ENCODE data around the gene GATA5. TPM values are rescaled to one million over a fixed set of nuclear protein-coding genes. Genes with fewer than 3 reads are reported as not detected.

GATA5 gene
- total RNA-seq, 3 donors from 2014 or later: 0.73 TPM; not detected in 2

DNA sequence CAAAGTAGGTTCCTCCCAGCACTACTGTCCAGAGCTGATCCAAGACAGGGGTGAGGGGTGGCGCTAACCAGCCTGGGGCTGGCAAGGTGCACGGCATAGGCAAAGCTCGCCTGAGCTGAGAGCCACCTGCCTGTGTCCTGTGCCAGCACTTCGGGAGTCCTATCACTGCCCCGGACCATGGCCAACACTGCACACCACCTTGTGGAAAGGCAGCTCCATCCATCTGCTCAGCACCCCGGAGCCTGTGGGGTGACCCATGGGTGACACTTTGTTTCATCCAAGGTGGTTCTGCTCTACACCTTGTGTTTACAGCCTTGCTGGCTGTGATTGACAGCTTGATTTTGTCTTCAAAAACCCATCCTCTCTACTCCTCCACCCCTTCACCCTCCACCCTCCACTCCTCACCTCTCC lies 32.9 kb upstream of the GATA5 start:
- Histone ChIP-seq H3K4me1 (no peaks in the 10 kb centered on the region), H3K27me3 (peaks cover 0 to 23% of the 10 kb centered on the region in 2 donors), H3K27ac (no peak overlapping the region), H3K4me3 (no peak overlapping the region), H3K9me3 (no peaks in the 10 kb centered on the region), H3K36me3 (no peaks in the 10 kb centered on the region)
- TF ChIP-seq POLR2AphosphoS5 (IDR thresholded peaks at IDR 0.05): no peak
- TF ChIP-seq POLR2A (IDR thresholded peaks at IDR 0.05): no peak
- TF ChIP-seq, protein P1, sequence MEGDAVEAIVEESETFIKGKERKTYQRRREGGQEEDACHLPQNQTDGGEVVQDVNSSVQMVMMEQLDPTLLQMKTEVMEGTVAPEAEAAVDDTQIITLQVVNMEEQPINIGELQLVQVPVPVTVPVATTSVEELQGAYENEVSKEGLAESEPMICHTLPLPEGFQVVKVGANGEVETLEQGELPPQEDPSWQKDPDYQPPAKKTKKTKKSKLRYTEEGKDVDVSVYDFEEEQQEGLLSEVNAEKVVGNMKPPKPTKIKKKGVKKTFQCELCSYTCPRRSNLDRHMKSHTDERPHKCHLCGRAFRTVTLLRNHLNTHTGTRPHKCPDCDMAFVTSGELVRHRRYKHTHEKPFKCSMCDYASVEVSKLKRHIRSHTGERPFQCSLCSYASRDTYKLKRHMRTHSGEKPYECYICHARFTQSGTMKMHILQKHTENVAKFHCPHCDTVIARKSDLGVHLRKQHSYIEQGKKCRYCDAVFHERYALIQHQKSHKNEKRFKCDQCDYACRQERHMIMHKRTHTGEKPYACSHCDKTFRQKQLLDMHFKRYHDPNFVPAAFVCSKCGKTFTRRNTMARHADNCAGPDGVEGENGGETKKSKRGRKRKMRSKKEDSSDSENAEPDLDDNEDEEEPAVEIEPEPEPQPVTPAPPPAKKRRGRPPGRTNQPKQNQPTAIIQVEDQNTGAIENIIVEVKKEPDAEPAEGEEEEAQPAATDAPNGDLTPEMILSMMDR (IDR thresholded peaks at IDR 0.05): no peak
- DNase-seq (ENCODE audit: low spot score in 2 of 2): no peak
- intact Hi-C loops (cut with DNase I; ENCODE audit: low total_unique reads): loop anchor here (10.0 kb wide), 1 partner anchor 106 kb away; no protein-coding TSS in a partner anchor

DNA sequence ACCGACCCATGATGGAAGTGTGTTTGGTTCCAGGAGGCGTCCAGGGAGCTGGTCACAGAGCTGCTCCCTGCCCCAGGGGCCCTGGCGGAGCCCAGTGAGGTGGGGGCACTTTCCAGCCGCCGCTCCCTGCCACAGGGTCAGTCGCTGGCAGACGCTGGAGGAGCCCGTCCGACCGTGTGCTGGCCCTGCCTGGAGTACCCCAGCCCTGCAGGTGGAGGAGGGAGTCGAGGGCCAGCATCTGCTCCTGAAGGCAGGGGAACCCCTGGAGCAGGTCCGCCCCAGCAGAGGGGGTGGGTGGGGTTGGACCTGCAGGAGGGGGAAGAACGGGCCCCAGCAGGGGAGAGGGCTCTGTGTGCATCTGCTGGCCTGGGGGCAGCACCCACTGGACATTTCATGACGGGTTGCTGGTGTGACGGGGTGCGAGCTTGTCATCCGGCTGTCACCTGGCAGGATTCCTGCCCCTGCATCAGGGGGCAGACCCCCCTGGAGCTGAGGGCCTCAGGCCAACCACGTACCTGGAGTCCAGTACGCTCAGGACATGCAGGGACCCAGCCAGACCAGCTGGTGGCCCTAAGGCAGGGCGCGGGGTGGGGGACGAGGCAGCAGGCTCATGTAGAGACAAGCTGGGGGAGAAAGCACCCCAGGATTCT lies 32.3 kb upstream of the GATA5 start:
- Histone ChIP-seq H3K27ac (no peak overlapping the region), H3K27me3 (peaks cover 0 to 18% of the 10 kb centered on the region in 2 donors), H3K9me3 (no peaks in the 10 kb centered on the region), H3K36me3 (no peaks in the 10 kb centered on the region), H3K4me1 (no peaks in the 10 kb centered on the region), H3K4me3 (no peak overlapping the region)
- intact Hi-C loops (cut with DNase I; ENCODE audit: low total_unique reads): loop anchor here (10.0 kb wide), 1 partner anchor 107 kb away; no protein-coding TSS in a partner anchor
- TF ChIP-seq POLR2A (IDR thresholded peaks at IDR 0.05) (no peak), POLR2AphosphoS5 (IDR thresholded peaks at IDR 0.05) (no peak)
- TF ChIP-seq, protein P1 (IDR thresholded peaks at IDR 0.05): no peak
- DNase-seq (ENCODE audit: low spot score in 2 of 2): no peak

DNA sequence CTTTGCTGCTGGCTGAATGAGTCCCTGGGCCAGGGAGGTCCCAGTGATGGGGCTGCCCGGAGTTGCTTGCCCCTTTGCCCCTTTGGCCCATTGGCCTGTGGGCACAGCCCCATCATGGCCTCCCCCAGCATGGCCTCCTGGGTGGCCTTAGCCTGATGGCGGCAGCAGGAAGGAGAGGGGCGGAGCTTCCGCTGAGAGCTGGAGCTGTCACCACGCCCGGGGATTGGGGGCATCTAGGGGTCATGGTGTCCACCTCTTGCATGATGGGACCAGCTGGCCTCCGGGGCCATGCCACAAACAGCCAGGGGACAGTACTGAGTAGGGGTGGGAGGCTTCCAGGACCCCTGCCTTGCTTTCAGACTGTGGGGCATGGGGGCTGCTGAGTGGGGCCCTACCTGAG lies 31.5 kb upstream of the GATA5 start:
- Histone ChIP-seq H3K9me3 (no peaks in the 10 kb centered on the region), H3K27ac (no peak overlapping the region), H3K27me3 (peaks cover 0 to 10% of the 10 kb centered on the region in 2 donors), H3K36me3 (no peaks in the 10 kb centered on the region), H3K4me3 (no peak overlapping the region), H3K4me1 (no peaks in the 10 kb centered on the region)
- no peak for DNase-seq (ENCODE audit: low spot score in 2 of 2)
- TF ChIP-seq, protein P1 (IDR thresholded peaks at IDR 0.05): no peak
- TF ChIP-seq POLR2AphosphoS5 (IDR thresholded peaks at IDR 0.05) (no peak), POLR2A (IDR thresholded peaks at IDR 0.05) (no peak)
- intact Hi-C loops (cut with DNase I; ENCODE audit: low total_unique reads): loop anchor here (10.0 kb wide), 1 partner anchor 107 kb away; no protein-coding TSS in a partner anchor

DNA sequence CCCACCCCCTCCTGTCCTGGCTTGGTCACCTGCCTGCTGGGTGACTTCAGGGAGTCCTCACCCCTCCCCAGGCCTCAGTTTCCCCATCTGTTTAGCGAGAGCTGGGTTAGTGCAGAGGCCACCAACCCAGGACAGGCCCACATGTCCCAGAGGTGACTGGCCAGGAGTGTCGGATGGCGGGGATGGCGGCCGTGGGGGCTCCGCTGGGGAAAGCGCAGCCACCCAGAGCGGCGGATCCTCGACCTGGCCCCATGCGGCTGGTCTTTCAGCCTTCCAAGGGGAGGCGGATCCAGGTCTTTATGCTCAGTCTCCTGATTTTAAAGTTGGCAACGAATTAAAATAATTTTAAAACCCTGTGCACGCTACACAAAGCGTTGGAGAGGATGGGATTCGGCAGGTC lies 31.0 kb upstream of the GATA5 start:
- Histone ChIP-seq H3K27me3 (peaks cover 0 to 5% of the 10 kb centered on the region in 2 donors), H3K9me3 (no peaks in the 10 kb centered on the region), H3K36me3 (no peaks in the 10 kb centered on the region), H3K27ac (no peak overlapping the region), H3K4me3 (no peak overlapping the region), H3K4me1 (no peaks in the 10 kb centered on the region)
- TF ChIP-seq POLR2AphosphoS5 (IDR thresholded peaks at IDR 0.05) (no peak), POLR2A (IDR thresholded peaks at IDR 0.05) (no peak)
- TF ChIP-seq, protein P1 (IDR thresholded peaks at IDR 0.05): no peak
- DNase-seq (ENCODE audit: low spot score in 2 of 2): no peak
- intact Hi-C loops (cut with DNase I; ENCODE audit: low total_unique reads): loop anchor here (10.0 kb wide), 1 partner anchor 108 kb away; no protein-coding TSS in a partner anchor

DNA sequence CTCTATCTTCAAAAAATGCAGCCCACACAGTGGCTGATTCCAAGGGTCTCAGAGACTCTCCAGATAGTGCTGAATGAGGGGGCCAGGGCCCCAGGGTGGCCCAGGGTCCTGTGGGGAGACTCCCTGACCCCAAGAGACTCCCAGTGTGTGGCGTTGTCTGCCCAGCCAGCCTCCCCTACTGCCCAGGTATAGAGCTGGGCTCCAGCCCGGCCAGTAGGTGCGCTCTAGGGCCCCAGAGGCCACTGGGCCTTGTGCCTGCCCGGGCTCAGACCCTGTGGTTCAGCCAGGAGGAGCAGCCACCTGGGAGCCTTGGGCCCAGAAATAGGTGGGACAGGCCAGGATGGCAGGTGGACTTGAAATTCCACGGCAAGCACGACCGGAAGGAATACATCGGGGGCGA lies 30.3 kb upstream of the GATA5 start:
- H3K27me3 ChIP-seq: no peaks in the 10 kb centered on the region
- no peaks in the 10 kb centered on the region for H3K9me3 ChIP-seq
- intact Hi-C loops (cut with DNase I; ENCODE audit: low total_unique reads): loop anchor here (10.0 kb wide), 1 partner anchor 109 kb away; no protein-coding TSS in a partner anchor
- H3K27ac ChIP-seq: no peak overlapping the region
- H3K4me3 ChIP-seq: no peak overlapping the region
- H3K36me3 ChIP-seq: no peaks in the 10 kb centered on the region
- no peaks in the 10 kb centered on the region for H3K4me1 ChIP-seq
- DNase-seq (ENCODE audit: low spot score in 2 of 2): no peak
- TF ChIP-seq POLR2A (IDR thresholded peaks at IDR 0.05) (no peak), POLR2AphosphoS5 (IDR thresholded peaks at IDR 0.05) (no peak)
- TF ChIP-seq, protein P1 (IDR thresholded peaks at IDR 0.05): no peak
